HepG2 (cell line): ENCODE measurements around the gene IGLON5. TPM values are rescaled to one million over a fixed set of nuclear protein-coding genes. Genes with fewer than 3 reads are reported as not detected.
A peak's percentile ranks its signal among the peaks of the same experiment; 100 is the strongest.

Experiments used
- MAFG ChIP-seq: sonication (generic); formaldehyde crosslinking; IDR thresholded peaks from 2 replicates; pipeline ENCODE4 v1.5.1; 2020; ENCODE audit warnings: mild to moderate bottlenecking, missing genetic modification reagents
- MED8 ChIP-seq: sonication (generic); formaldehyde crosslinking; IDR thresholded peaks from 2 replicates; pipeline ENCODE4 v1.8.1; 2023; ENCODE audit warnings: mild to moderate bottlenecking, missing genetic modification reagents; ENCODE audit not compliant: insufficient replicate concordance
- ZFP62 ChIP-seq: sonication (generic); formaldehyde crosslinking; IDR thresholded peaks from 2 replicates; pipeline ENCODE4 v1.4.0; 2020; ENCODE audit warnings: missing genetic modification reagents
- ZNF354B ChIP-seq: sonication (generic); formaldehyde crosslinking; IDR thresholded peaks from 2 replicates; pipeline ENCODE4 v1.8.0; 2022; ENCODE audit warnings: mild to moderate bottlenecking, missing genetic modification reagents
- ZNF746 ChIP-seq: sonication (generic); formaldehyde crosslinking; IDR thresholded peaks from 2 replicates; pipeline ENCODE4 v1.8.0; 2022; ENCODE audit warnings: mild to moderate bottlenecking, missing genetic modification reagents
- polyA plus RNA-seq, 8 experiments: library from polyadenylated mRNA; depleted of rRNA in 3 of 8; stranded (reverse) in 7 of 8; unstranded in 1 of 8; fragments of >200 nt; fragmentation: Illumina TruSeq in 4 of 8; extraction: Trizol in 4 of 8; gene quantifications; 2 replicates each; pipeline versions ENCODE4 v1.2.1 to v1.2.3, GENCODE V29; 2011 to 2016; ENCODE audit warnings: low read depth in 4 of 8, missing spikeins in 1 of 8, mixed read lengths in 1 of 8; ENCODE audit not compliant: insufficient read depth in 1 of 8
- total RNA-seq, 5 experiments: library from RNA; depleted of rRNA; stranded (reverse); fragments of >200 nt; fragmentation: Illumina TruSeq; extraction: Trizol; gene quantifications; 2 replicates each; pipeline ENCODE4 v1.2.3, GENCODE V29; 2016; ENCODE audit warnings: low read depth in 1 of 5
- TF ChIP-seq, protein P1 (sequence below): sonication (generic); formaldehyde crosslinking; IDR thresholded peaks from 2 replicates; pipeline ENCODE4 v1.4.0; 2020; ENCODE audit warnings: missing genetic modification reagents, borderline replicate concordance
- TF ChIP-seq, protein P2 (sequence below): sonication (generic); formaldehyde crosslinking; IDR thresholded peaks from 2 replicates; pipeline ENCODE4 v1.8.1; 2023; ENCODE audit warnings: mild to moderate bottlenecking, moderate library complexity, missing genetic modification reagents
- TF ChIP-seq, protein P3 (sequence below): sonication (generic); formaldehyde crosslinking; IDR thresholded peaks from 2 replicates; pipeline ENCODE4 v1.5.0; 2020; ENCODE audit warnings: missing genetic modification reagents
- TF ChIP-seq, protein P4 (sequence below): sonication (generic); formaldehyde crosslinking; IDR thresholded peaks from 2 replicates; pipeline ENCODE4 v1.4.0; 2020; ENCODE audit warnings: missing genetic modification reagents
- TF ChIP-seq, protein P5 (sequence below): sonication (generic); formaldehyde crosslinking; IDR thresholded peaks from 2 replicates; pipeline ENCODE4 v1.9.0; 2021; ENCODE audit warnings: missing genetic modification reagents, borderline replicate concordance

Gene IGLON5
- total and polyA plus RNA-seq, 2 of the 13 experiments (the other 11 are each of a cell fraction or from before 2014, with no cell fraction given): 0.04 to 5.7 TPM

DNA sequence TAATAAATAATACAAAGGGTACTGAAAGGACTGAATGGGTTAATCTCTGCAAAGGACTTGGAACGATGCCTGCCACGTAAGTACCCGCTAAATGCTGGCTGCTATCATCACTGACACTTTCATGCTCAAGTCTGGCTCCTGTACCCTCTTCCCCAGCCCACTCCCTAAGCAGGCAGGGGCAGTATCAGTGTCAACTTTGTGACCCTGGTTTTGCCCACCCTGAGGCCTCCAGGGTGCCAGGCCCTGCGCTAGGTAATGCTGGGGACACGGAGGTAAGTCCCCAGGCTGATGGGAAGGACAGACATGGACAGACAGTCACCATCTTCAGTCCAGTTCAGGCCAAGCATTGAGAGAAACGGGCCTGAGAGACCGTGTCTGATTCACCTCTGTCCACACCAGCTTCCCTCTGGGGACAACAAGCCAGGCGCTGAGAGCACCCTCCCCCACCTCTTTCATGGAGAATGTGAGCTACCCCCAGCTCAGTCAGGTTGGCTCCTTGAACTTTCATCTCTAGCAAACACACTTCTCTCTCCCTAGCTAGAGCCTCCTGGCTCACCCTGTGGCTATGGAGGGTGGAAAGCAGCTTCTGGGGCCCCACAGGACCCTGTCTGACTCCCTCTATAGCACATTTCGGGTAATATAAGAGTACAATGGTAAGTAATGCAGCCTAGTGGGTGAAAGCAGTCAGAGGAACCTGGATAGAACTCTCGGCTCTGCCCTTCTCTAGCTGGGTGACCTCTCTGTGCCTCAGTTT, 53.9 kb downstream of the IGLON5 start (continued):
- TF ChIP-seq, protein P1, sequence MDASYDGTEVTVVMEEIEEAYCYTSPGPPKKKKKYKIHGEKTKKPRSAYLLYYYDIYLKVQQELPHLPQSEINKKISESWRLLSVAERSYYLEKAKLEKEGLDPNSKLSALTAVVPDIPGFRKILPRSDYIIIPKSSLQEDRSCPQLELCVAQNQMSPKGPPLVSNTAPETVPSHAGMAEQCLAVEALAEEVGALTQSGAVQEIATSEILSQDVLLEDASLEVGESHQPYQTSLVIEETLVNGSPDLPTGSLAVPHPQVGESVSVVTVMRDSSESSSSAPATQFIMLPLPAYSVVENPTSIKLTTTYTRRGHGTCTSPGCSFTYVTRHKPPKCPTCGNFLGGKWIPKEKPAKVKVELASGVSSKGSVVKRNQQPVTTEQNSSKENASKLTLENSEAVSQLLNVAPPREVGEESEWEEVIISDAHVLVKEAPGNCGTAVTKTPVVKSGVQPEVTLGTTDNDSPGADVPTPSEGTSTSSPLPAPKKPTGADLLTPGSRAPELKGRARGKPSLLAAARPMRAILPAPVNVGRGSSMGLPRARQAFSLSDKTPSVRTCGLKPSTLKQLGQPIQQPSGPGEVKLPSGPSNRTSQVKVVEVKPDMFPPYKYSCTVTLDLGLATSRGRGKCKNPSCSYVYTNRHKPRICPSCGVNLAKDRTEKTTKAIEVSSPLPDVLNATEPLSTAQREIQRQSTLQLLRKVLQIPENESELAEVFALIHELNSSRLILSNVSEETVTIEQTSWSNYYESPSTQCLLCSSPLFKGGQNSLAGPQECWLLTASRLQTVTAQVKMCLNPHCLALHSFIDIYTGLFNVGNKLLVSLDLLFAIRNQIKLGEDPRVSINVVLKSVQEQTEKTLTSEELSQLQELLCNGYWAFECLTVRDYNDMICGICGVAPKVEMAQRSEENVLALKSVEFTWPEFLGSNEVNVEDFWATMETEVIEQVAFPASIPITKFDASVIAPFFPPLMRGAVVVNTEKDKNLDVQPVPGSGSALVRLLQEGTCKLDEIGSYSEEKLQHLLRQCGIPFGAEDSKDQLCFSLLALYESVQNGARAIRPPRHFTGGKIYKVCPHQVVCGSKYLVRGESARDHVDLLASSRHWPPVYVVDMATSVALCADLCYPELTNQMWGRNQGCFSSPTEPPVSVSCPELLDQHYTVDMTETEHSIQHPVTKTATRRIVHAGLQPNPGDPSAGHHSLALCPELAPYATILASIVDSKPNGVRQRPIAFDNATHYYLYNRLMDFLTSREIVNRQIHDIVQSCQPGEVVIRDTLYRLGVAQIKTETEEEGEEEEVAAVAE (CRISPR knock-in tag): 0 out of 2 replicates have a peak, but pooled peaks have one; percentile 56
- TF ChIP-seq, protein P2, sequence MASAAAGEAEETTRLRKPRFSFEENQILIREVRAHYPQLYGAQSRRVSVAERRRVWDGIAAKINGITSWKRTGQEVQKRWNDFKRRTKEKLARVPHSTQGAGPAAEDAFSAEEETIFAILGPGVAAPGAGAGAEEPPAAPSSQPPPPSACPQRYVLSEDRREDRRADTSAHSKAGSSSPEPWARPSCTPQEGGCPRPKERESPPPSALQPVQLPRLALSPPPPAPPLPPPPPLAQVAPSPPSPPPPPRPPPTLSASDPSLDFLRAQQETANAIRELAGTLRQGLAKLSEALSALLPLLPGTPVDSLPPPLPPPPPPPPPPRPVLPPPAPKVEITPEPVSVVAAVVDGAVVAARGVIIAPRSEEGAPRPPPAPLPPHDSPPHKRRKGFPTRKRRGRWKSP (CRISPR knock-in tag): peak; percentile 46; the same call in 1 of the 2 replicates
- TF ChIP-seq MAFG (CRISPR knock-in tag) (no peak), ZNF354B (CRISPR knock-in tag) (no peak), MED8 (CRISPR knock-in tag) (peak; percentile 83), ZFP62 (CRISPR knock-in tag) (no peak), ZNF746 (peak; percentile 8; the same call in 1 of the 2 replicates)
- TF ChIP-seq, protein P3, sequence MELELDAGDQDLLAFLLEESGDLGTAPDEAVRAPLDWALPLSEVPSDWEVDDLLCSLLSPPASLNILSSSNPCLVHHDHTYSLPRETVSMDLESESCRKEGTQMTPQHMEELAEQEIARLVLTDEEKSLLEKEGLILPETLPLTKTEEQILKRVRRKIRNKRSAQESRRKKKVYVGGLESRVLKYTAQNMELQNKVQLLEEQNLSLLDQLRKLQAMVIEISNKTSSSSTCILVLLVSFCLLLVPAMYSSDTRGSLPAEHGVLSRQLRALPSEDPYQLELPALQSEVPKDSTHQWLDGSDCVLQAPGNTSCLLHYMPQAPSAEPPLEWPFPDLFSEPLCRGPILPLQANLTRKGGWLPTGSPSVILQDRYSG (CRISPR knock-in tag): no peak
- TF ChIP-seq, protein P4, sequence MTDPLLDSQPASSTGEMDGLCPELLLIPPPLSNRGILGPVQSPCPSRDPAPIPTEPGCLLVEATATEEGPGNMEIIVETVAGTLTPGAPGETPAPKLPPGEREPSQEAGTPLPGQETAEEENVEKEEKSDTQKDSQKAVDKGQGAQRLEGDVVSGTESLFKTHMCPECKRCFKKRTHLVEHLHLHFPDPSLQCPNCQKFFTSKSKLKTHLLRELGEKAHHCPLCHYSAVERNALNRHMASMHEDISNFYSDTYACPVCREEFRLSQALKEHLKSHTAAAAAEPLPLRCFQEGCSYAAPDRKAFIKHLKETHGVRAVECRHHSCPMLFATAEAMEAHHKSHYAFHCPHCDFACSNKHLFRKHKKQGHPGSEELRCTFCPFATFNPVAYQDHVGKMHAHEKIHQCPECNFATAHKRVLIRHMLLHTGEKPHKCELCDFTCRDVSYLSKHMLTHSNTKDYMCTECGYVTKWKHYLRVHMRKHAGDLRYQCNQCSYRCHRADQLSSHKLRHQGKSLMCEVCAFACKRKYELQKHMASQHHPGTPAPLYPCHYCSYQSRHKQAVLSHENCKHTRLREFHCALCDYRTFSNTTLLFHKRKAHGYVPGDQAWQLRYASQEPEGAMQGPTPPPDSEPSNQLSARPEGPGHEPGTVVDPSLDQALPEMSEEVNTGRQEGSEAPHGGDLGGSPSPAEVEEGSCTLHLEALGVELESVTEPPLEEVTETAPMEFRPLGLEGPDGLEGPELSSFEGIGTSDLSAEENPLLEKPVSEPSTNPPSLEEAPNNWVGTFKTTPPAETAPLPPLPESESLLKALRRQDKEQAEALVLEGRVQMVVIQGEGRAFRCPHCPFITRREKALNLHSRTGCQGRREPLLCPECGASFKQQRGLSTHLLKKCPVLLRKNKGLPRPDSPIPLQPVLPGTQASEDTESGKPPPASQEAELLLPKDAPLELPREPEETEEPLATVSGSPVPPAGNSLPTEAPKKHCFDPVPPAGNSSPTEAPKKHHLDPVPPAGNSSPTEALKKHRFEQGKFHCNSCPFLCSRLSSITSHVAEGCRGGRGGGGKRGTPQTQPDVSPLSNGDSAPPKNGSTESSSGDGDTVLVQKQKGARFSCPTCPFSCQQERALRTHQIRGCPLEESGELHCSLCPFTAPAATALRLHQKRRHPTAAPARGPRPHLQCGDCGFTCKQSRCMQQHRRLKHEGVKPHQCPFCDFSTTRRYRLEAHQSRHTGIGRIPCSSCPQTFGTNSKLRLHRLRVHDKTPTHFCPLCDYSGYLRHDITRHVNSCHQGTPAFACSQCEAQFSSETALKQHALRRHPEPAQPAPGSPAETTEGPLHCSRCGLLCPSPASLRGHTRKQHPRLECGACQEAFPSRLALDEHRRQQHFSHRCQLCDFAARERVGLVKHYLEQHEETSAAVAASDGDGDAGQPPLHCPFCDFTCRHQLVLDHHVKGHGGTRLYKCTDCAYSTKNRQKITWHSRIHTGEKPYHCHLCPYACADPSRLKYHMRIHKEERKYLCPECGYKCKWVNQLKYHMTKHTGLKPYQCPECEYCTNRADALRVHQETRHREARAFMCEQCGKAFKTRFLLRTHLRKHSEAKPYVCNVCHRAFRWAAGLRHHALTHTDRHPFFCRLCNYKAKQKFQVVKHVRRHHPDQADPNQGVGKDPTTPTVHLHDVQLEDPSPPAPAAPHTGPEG: 0 out of 2 replicates have a peak, but pooled peaks have one; percentile 24
- TF ChIP-seq, protein P5, sequence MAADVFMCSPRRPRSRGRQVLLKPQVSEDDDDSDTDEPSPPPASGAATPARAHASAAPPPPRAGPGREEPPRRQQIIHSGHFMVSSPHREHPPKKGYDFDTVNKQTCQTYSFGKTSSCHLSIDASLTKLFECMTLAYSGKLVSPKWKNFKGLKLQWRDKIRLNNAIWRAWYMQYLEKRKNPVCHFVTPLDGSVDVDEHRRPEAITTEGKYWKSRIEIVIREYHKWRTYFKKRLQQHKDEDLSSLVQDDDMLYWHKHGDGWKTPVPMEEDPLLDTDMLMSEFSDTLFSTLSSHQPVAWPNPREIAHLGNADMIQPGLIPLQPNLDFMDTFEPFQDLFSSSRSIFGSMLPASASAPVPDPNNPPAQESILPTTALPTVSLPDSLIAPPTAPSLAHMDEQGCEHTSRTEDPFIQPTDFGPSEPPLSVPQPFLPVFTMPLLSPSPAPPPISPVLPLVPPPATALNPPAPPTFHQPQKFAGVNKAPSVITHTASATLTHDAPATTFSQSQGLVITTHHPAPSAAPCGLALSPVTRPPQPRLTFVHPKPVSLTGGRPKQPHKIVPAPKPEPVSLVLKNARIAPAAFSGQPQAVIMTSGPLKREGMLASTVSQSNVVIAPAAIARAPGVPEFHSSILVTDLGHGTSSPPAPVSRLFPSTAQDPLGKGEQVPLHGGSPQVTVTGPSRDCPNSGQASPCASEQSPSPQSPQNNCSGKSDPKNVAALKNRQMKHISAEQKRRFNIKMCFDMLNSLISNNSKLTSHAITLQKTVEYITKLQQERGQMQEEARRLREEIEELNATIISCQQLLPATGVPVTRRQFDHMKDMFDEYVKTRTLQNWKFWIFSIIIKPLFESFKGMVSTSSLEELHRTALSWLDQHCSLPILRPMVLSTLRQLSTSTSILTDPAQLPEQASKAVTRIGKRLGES: no peak
